Fibroblast of skin of right quadriceps (primary cell): ENCODE measurements around the gene WDR37.

Source experiments
- DNase-seq: peaks from one replicate; pipeline ENCODE4 v3.0.0-alpha.2; 2013

WDR37 gene

GRCh38 chr10:1130995-1131790, 75.0 kb downstream of the WDR37 start:
- no peak for DNase-seq

GRCh38 chr10:1132584-1132983, 76.4 kb downstream of the WDR37 start:
- DNase-seq = no peak

DNA sequence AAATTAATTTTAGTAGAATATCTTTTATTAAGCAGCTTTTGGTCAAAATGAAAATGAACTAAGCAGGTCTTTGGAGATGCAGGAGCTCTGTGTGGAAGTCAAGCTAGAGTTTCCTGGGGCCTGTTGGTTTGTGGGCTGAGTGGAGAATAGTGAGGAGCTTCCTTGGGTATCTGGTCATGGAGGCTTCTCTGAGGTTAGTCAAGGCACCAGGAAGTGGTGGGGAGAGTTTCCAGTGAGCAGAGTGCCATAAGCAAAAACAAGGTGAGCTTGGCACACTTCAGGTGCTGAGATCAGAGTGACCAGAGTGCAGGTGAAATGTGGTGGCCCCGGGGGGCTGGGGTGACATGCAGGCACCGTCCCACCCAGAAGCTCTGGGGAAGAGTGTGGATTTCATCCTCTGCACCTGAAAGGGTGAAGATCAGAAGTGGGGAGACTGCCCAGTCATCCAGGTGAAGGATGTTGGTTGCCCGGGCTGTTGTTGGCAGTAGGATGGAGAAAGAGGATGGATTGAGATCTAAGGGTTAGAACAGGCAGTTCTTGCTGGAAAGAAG, 77.4 kb downstream of the WDR37 start:
- DNase-seq = no peak

- DNase-seq = no peak
These were observed 78.0 kb downstream of the WDR37 start for GRCh38 chr10:1134156-1134555.

- no peak for DNase-seq
These were observed 80.1 kb downstream of the WDR37 start for GRCh38 chr10:1136268-1136667.

GRCh38 chr10:1137499-1138163, 81.4 kb downstream of the WDR37 start:
- no peak for DNase-seq

- DNase-seq = no peak
These were observed 82.3 kb downstream of the WDR37 start for GRCh38 chr10:1138529-1138928.

DNA sequence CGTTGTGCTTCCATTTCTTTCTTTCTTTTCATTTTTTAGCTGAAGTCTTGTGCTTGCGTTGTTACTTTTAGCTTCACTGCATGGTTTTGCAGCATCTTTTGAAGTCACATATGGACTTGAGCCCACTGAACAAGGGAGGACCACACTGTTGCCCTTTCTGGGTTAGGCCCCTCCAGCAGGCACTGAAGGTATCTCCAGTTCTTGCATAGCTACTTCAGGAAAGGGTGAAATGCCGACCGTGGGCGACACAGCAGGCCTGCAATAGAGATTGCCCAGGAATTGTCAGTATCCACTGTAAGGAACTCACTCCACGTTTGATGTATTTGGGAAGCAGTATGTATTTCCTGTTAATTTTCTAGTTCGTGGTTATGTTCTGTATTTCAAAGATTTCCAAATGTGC, 85.1 kb downstream of the WDR37 start:
- no peak for DNase-seq

DNA sequence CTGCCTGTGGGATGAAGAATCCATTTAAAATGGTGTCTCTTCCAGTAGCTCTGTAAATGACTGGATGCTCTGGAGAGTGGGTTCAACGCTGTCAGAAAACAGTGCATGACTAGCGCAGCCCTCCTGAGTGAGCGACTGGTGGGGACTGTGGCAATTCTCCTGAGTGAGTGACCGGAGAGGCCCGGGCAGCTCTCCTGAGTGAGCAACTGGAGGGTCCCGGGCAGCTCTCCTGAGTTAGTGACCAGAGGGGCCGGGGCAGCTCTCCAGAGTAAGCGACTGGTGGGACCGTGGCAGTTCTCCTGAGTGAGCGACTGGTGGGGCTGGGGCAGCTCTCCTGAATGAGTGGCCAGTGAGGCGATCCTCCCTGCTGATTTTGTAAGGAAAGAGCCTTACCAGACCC, 85.5 kb downstream of the WDR37 start:
- DNase-seq = no peak

DNA sequence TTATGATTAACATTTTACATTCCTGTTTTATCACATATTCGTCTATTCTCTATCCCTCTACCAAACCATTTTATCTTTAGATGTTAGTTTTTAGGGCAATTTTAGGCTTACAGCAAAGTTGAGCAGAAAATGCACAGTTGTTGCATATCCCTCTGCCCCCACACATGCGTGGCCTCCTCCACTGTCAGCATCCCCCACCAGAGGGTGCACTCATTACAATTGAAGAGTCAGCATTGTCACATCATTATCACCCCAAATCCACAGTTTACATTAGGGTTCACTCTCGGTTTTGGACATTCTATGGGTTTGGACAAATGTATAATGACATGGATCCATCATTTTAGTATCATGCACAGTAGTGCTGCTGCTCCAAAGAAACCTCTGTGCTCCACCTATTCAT, 86.4 kb downstream of the WDR37 start:
- DNase-seq = no peak

- DNase-seq = no peak
These were observed 91.6 kb downstream of the WDR37 start for GRCh38 chr10:1147810-1148209.

DNA sequence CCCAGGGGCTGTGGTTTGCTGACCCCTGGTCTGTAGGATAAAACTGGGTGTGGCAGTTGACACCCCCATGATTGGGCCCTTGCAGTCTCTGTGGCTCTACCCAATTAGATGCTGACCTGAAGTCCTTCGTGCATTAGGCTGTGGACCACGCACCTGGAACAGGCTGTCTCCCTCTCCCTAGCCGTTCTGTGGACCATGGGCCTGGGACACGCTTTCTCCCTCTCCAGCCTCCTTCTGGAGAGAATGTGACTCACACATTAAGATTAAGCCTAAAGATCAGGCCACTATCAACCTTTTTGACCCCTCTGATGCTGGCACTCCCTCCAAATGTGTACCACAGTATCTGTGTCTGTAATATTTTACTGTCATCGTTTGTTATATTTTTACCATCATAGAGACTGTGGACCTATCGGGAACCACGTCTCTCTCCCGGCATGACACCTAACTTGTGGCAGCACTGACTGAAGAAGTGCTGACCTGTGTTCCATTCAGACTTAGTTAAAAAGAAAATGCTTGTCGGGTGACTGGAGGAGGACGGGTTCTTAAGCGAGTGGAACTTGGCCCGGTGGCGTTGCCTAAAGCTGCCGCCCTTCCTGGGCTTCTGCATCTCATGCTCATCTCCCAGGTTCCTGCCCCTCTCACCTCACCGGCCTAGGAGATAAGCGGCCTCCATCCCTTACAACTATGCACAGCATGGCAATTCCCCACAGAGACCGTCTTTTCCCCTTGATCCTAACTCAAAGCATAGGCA, 92.8 kb downstream of the WDR37 start:
- DNase-seq = no peak

- no peak for DNase-seq
These were observed 93.8 kb downstream of the WDR37 start for GRCh38 chr10:1149793-1150637.

DNA sequence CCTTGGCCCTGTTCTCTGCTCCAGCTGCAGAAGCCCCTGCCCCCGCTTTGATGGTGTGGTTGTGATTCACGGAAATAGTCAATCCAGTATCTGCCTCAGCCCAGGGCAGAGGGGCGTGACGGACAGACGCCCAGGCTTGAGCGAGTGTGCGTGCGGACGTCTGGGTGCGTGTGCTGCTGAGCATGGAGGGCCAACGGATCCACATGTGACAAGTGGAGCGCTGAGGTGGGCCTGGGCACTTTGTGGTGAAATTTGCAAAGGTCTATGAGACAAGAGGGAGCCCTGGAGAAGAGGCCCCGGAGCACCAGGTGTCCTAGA, 94.4 kb downstream of the WDR37 start:
- no peak for DNase-seq

DNA sequence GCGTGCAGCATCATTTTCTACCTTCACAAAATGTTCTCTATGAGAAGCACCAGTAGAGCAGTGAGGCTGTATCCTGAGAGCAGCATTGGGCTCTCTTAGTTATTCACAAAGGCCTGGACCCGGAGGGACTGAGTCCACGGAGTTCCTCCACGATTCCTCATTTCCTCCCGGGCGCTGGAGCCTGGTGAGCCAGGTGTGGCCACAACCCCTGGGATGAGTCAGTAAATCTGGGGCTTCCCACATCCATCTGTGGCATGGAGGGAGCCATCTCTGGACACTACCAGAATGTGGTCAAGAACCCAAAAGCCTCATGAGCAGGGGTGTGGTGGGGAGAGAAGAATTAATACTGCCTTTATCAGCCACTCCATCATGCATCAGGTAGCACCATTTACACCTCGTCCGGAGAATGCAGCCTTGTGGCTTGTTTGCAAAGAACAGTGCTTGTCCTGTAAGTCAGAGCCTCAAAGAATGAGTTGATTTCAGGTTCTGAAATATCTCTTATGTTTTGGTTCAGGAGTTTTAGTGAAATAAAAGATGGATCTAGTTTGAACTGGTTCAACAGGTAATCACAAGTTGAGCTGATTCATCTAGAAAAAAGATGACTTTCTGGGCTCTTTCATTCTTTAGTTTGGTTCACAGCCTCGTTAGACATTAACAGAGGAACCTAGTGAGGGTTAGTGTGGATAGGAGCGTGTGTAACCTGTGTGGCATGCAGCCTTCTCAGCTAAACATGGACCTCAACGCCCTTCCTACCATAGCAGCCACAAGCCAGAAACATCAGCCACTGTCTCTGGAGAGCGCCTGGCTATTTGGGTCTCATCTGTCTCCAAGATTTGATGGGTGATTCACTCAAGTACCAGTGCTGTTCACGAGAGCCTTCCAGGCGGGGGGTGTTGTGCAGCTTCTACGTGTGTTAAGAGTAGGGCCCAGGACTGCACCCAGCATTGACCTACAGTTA, 95.2 kb downstream of the WDR37 start:
- DNase-seq = no peak

DNA sequence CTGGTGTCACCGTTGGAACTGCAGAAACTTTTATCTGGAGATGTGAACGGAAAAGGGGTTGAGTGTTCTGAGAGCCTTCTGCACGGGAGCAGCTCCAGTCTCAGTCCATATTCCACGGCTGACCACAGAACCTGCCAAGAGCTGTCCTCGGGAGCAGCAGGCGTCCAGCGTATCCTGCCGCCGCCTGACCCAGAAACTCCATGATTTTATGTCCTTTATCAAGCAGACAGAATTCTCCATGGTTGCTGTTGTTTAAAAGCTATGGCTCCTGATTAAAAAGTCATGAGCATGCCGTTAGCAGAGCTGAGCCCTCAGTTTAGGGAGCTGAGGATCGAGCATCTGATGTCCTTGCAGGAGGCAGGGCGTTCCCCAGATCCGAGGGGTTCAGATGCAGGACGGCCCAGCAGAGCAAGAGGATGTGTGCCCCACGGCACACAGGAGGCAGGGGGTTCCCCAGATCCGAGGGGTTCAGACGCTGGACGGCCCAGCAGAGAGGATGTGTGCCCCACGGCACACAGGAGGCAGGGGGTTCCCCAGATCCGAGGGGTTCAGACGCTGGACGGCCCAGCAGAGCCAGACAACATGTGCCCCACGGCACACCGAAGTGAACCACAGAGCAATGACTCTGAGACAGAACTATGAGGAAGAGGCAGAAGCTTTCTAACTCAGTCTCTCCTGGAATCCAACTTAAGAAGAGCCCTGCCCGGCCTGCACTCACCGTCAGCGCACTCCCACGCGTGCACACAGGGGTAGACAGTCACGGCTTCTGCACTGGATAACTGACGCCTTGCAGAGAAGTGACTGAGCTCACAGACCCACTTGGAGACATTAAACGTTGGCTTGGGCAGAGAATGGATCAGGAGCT, 96.4 kb downstream of the WDR37 start:
- no peak for DNase-seq

DNA sequence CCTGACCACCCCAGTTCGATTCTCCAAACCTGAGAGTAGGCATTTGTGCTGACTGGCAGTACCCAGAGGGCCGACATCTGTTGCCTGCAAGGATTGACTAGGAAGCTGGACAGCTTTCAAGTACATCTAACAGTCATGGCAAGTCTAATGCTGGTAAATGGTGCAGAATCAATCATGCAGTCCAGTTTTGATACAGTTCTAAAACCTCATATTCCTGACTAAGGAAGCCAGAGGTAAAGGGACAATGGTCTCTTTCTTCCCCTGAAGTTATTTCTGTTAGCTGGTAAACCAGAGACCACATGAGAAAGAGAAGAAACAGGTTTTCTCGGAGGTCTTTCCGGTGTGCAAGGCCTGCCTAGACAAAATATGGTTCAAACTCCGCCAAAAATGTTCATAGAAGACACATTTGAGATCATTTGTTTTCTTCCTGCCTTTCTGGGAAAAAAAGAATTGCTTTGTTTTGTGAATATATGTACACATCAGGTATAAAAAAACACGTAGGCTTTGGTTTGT, 97.1 kb downstream of the WDR37 start:
- DNase-seq = no peak

DNA sequence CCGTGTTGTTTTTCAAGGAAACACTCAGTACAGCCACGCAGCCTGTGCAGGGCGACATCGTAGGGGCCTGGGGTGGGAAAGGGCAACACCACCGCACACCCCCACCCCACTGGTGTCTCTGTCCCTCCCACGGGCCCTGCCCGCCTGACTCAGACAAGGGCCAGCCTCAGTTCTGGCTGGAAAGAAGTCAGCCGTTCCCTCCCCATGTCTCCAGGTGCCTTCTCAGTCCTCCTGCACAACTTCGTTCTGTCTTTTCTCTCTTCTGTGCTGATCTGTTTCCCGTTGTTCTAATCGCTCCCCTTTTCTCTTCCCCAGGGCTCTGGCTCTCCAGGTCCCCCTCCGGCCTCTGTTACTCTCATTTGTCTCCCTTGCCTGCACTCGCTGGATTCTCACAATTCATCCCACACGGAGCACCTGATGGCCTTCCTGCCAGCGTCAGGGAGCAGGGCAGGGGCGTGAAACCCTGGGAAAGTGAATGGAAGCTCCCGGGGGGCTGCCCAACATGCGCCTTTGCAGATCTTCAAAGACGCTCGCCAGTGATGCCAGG, 97.7 kb downstream of the WDR37 start:
- no peak for DNase-seq

GRCh38 chr10:1154531-1155295, 98.5 kb downstream of the WDR37 start:
- DNase-seq = no peak
